ENCODE data around the gene HOXA13.

Gene HOXA13

GRCh38 chr7:27149842-27150567 is 49.9 kb downstream of the HOXA13 start:
- no peak for DNase-seq (ENCODE audit: extremely low read depth in 1 of 2, low read depth in 1 of 2)

GRCh38 chr7:27148756-27149641 is 50.9 kb downstream of the HOXA13 start:
- no peak for DNase-seq (ENCODE audit: extremely low read depth in 1 of 2, low read depth in 1 of 2)

- no peak for DNase-seq (ENCODE audit: extremely low read depth in 1 of 2, low read depth in 1 of 2)
Observed at GRCh38 chr7:27148031-27148755, 51.7 kb downstream of the HOXA13 start.

- DNase-seq (ENCODE audit: extremely low read depth in 1 of 2, low read depth in 1 of 2) = no peak
Observed at GRCh38 chr7:27147199-27148030, 52.5 kb downstream of the HOXA13 start, which contains the start of gene HOXA6. Gene HOXA6, minus strand, starts transcription at chr7:27147774. Its CDS starts 25 bp downstream, at chr7:27147749.

GRCh38 chr7:27146491-27147198 is 53.2 kb downstream of the HOXA13 start:
- DNase-seq (ENCODE audit: extremely low read depth in 1 of 2, low read depth in 1 of 2) = no peak

GRCh38 chr7:27145914-27146412 is 53.9 kb downstream of the HOXA13 start:
- no peak for DNase-seq (ENCODE audit: extremely low read depth in 1 of 2, low read depth in 1 of 2)

- DNase-seq (ENCODE audit: extremely low read depth in 1 of 2, low read depth in 1 of 2) = no peak
Observed at GRCh38 chr7:27145165-27145913, 54.6 kb downstream of the HOXA13 start.

- no peak for DNase-seq (ENCODE audit: extremely low read depth in 1 of 2, low read depth in 1 of 2)
Observed at GRCh38 chr7:27144781-27145164, 55.1 kb downstream of the HOXA13 start.
